ENCODE results near the gene RABGAP1L. TPM values are rescaled to one million over a fixed set of nuclear protein-coding genes. Genes with fewer than 3 reads are reported as not detected.

The RABGAP1L gene
- total RNA-seq, 6 experiments from 2014 or later, result 11.7 to 23.1 (median 18.5) TPM

- intact Hi-C loops (cut with DNase I), result loop anchor here (10.0 kb wide), 3 partner anchors 88 to 288 kb away; no protein-coding TSS in a partner anchor
- TF ChIP-seq CTCF (IDR thresholded peaks at IDR 0.05) (no peak), POLR2A (IDR thresholded peaks at IDR 0.05) (no peak)
- ATAC-seq, result no peak
- WGBS (ENCODE audit: insufficient coverage, low coverage, low lambda C conversion rate, missing lambda C conversion rate), result 68% methylated on average over 3 of the region's 3 CpGs
- H3K4me3 ChIP-seq, result no peak overlapping the region
- H3K4me1 ChIP-seq, result no peaks in the 10 kb centered on the region
- no peak for DNase-seq
- no peak overlapping the region for H3K27ac ChIP-seq
- H3K36me3 ChIP-seq, result no peaks in the 10 kb centered on the region
- no peaks in the 10 kb centered on the region for H3K9me3 ChIP-seq
- H3K27me3 ChIP-seq, result no peaks in the 10 kb centered on the region
These were observed 877.2 kb downstream of the RABGAP1L start for GRCh38 chr1:175036476-175036875.

- intact Hi-C loops (cut with DNase I), result loop anchor here (10.0 kb wide), 3 partner anchors 87 to 287 kb away; no protein-coding TSS in a partner anchor
- DNase-seq, result no peak
- 49% methylated on average over 7 of the region's 7 CpGs for WGBS (ENCODE audit: insufficient coverage, low coverage, low lambda C conversion rate, missing lambda C conversion rate)
- H3K9me3 ChIP-seq, result no peaks in the 10 kb centered on the region
- no peak overlapping the region for H3K4me3 ChIP-seq
- ATAC-seq, result no peak
- TF ChIP-seq CTCF (IDR thresholded peaks at IDR 0.05), result no peak
- TF ChIP-seq POLR2A (IDR thresholded peaks at IDR 0.05), result no peak
- H3K27me3 ChIP-seq, result no peaks in the 10 kb centered on the region
- H3K4me1 ChIP-seq, result no peaks in the 10 kb centered on the region
- H3K27ac ChIP-seq, result no peak overlapping the region
- H3K36me3 ChIP-seq, result no peaks in the 10 kb centered on the region
These were observed 878.1 kb downstream of the RABGAP1L start for GRCh38 chr1:175037416-175037815.

GRCh38 chr1:175040324-175040879 is 881.1 kb downstream of the RABGAP1L start:
- Histone ChIP-seq H3K27me3 (no peaks in the 10 kb centered on the region), H3K27ac (no peak overlapping the region), H3K4me1 (no peaks in the 10 kb centered on the region), H3K36me3 (no peaks in the 10 kb centered on the region), H3K9me3 (no peaks in the 10 kb centered on the region), H3K4me3 (no peak overlapping the region)
- intact Hi-C loops (cut with DNase I), result no loop called here
- WGBS (ENCODE audit: insufficient coverage, low coverage, low lambda C conversion rate, missing lambda C conversion rate), result 46% methylated on average over 4 of the region's 4 CpGs
- TF ChIP-seq POLR2A (IDR thresholded peaks at IDR 0.05) (no peak), CTCF (IDR thresholded peaks at IDR 0.05) (no peak)
- DNase-seq (no peak), ATAC-seq (no peak)

GRCh38 chr1:175042650-175043049 is 883.3 kb downstream of the RABGAP1L start:
- Histone ChIP-seq H3K27me3 (no peaks in the 10 kb centered on the region), H3K9me3 (no peaks in the 10 kb centered on the region), H3K27ac (no peak overlapping the region), H3K4me1 (no peaks in the 10 kb centered on the region), H3K4me3 (no peak overlapping the region), H3K36me3 (no peaks in the 10 kb centered on the region)
- intact Hi-C loops (cut with DNase I), result no loop called here
- no peak for DNase-seq
- TF ChIP-seq POLR2A (IDR thresholded peaks at IDR 0.05) (no peak), CTCF (IDR thresholded peaks at IDR 0.05) (no peak)
- ATAC-seq, result no peak
- 35% methylated on average over 3 of the region's 3 CpGs for WGBS (ENCODE audit: insufficient coverage, low coverage, low lambda C conversion rate, missing lambda C conversion rate)

Data from right lobe of liver (tissue), 6 donors.